H9 (cell line): ENCODE data around the gene LIPM. TPM values are rescaled to one million over a fixed set of nuclear protein-coding genes. Genes with fewer than 3 reads are reported as not detected.

Source experiments
- DNase-seq: peaks from one replicate; pipeline ENCODE4 v3.0.0-alpha.2; 2017
- H2AFZ ChIP-seq: one replicate; pipeline ENCODE4 v1.6.1; 2013; ENCODE audit warnings: mild to moderate bottlenecking, low read length, control low read depth, moderate library complexity
- H2AK5ac ChIP-seq: 2 replicates; pipeline ENCODE4 v1.6.1; 2013; ENCODE audit warnings: low read length, control low read depth, mixed read lengths; ENCODE audit not compliant: insufficient read length
- H2BK120ac ChIP-seq: one replicate; pipeline ENCODE4 v1.6.1; 2013; ENCODE audit warnings: low read depth, mild to moderate bottlenecking, low read length, control low read depth, inconsistent platforms; ENCODE audit not compliant: poor library complexity, severe bottlenecking
- H2BK12ac ChIP-seq: 2 replicates; pipeline ENCODE4 v1.6.1; 2013; ENCODE audit warnings: low read length, control low read depth, mixed read lengths, low read depth; ENCODE audit not compliant: insufficient read length
- H2BK15ac ChIP-seq: 2 replicates; pipeline ENCODE4 v1.6.1; 2013; ENCODE audit warnings: low read depth, low read length, control low read depth
- H2BK20ac ChIP-seq: one replicate; pipeline ENCODE4 v1.6.1; 2013; ENCODE audit warnings: low read depth, mild to moderate bottlenecking, low read length, control low read depth, inconsistent platforms; ENCODE audit not compliant: poor library complexity, severe bottlenecking
- H2BK5ac ChIP-seq: 2 replicates; pipeline ENCODE4 v1.6.1; 2013; ENCODE audit warnings: low read length, control low read depth, mixed read lengths; ENCODE audit not compliant: insufficient read length
- H3K14ac ChIP-seq: 2 replicates; pipeline ENCODE4 v1.6.1; 2013; ENCODE audit warnings: low read length, control low read depth; ENCODE audit not compliant: insufficient read depth
- H3K18ac ChIP-seq: 2 replicates; pipeline ENCODE4 v1.6.1; 2013; ENCODE audit warnings: low read depth, mild to moderate bottlenecking, mixed read lengths, low read length, control low read depth; ENCODE audit not compliant: insufficient read length
- H3K23ac ChIP-seq: 2 replicates; pipeline ENCODE4 v1.6.1; 2013; ENCODE audit warnings: low read length, control low read depth, mixed read lengths, low read depth; ENCODE audit not compliant: insufficient read length
- H3K23me2 ChIP-seq: 2 replicates; pipeline ENCODE4 v1.6.1; 2013; ENCODE audit warnings: low read depth, mild to moderate bottlenecking, mixed read lengths, low read length, control low read depth; ENCODE audit not compliant: insufficient read length, poor library complexity, severe bottlenecking
- H3K27ac ChIP-seq: 2 replicates; pipeline ENCODE4 v1.5.1; 2013; ENCODE audit warnings: low read length, control low read depth, mixed read lengths, low read depth; ENCODE audit not compliant: insufficient read length
- H3K27me3 ChIP-seq: 2 replicates; pipeline ENCODE4 v1.6.1; 2013; ENCODE audit warnings: low read length, control low read depth, inconsistent platforms; ENCODE audit not compliant: insufficient read depth
- H3K4ac ChIP-seq: 2 replicates; pipeline ENCODE4 v1.6.1; 2013; ENCODE audit warnings: low read depth, mild to moderate bottlenecking, control low read depth, inconsistent platforms, low read length, moderate library complexity
- H3K4me1 ChIP-seq: 2 replicates; pipeline ENCODE4 v1.6.1; 2013; ENCODE audit warnings: low read length, control low read depth, inconsistent platforms; ENCODE audit not compliant: insufficient read depth
- H3K4me2 ChIP-seq: 2 replicates; pipeline ENCODE4 v1.6.1; 2013; ENCODE audit warnings: low read length, control low read depth, mixed read lengths; ENCODE audit not compliant: insufficient read length, insufficient read depth
- H3K56ac ChIP-seq: 2 replicates; pipeline ENCODE4 v1.6.1; 2013; ENCODE audit warnings: low read depth, mild to moderate bottlenecking, mixed read lengths, low read length, control low read depth; ENCODE audit not compliant: insufficient read length
- H3K79me1 ChIP-seq: 2 replicates; pipeline ENCODE4 v1.6.1; 2013; ENCODE audit warnings: low read depth, mild to moderate bottlenecking, moderate library complexity, low read length, control low read depth, inconsistent platforms; ENCODE audit not compliant: insufficient read depth, poor library complexity, severe bottlenecking
- H3K79me2 ChIP-seq: 2 replicates; pipeline ENCODE4 v1.6.1; 2013; ENCODE audit warnings: low read length, control low read depth, inconsistent platforms; ENCODE audit not compliant: insufficient read depth
- H3K9ac ChIP-seq: 2 replicates; pipeline ENCODE4 v1.6.1; 2013; ENCODE audit warnings: low read length, control low read depth, mixed read lengths; ENCODE audit not compliant: insufficient read length; ENCODE audit errors: extremely low read depth
- H3K9me3 ChIP-seq: one replicate; pipeline ENCODE4 v1.6.1; 2013; ENCODE audit warnings: low read depth, low read length, inconsistent platforms; ENCODE audit not compliant: control insufficient read depth
- H3T11ph ChIP-seq: one replicate; pipeline ENCODE4 v1.6.1; 2013; ENCODE audit warnings: mild to moderate bottlenecking, low read length, control low read depth, inconsistent platforms
- H4K20me1 ChIP-seq: one replicate; pipeline ENCODE4 v1.6.1; 2013; ENCODE audit not compliant: control insufficient read depth, insufficient read length, insufficient read depth
- H4K5ac ChIP-seq: 2 replicates; pipeline ENCODE4 v1.6.1; 2013; ENCODE audit warnings: low read depth, mild to moderate bottlenecking, mixed read lengths, low read length, control low read depth; ENCODE audit not compliant: insufficient read length
- H4K8ac ChIP-seq: replicated peaks from 2 replicates; pipeline ENCODE4 v1.6.1; 2013; ENCODE audit warnings: low read length, control low read depth, mixed read lengths, low read depth; ENCODE audit not compliant: insufficient read length
- H4K91ac ChIP-seq: 2 replicates; pipeline ENCODE4 v1.6.1; 2013; ENCODE audit warnings: low read depth, mild to moderate bottlenecking, moderate library complexity, mixed read lengths, low read length, control low read depth; ENCODE audit not compliant: insufficient read length
- H3K27ac Mint-ChIP-seq, 3 experiments: 2 replicates in 2 of 3; 3 replicates in 1 of 3; pipeline ENCODE4 v1.8.0; 2020 to 2021; ENCODE audit warnings: mixed read lengths in 3 of 3, mild to moderate bottlenecking in 1 of 3, moderate library complexity in 1 of 3
- H3K27me3 Mint-ChIP-seq: 2 replicates; pipeline ENCODE4 v1.8.0; 2021; ENCODE audit warnings: low read depth, mild to moderate bottlenecking, moderate library complexity, mixed read lengths
- H3K36me3 Mint-ChIP-seq, 3 experiments: 2 replicates in 2 of 3; 3 replicates in 1 of 3; pipeline ENCODE4 v1.8.0; 2020 to 2021; ENCODE audit warnings: low read depth in 3 of 3, mixed read lengths in 3 of 3; ENCODE audit not compliant: insufficient read depth in 1 of 3
- H3K4me1 Mint-ChIP-seq, 2 experiments: 2 replicates each; pipeline ENCODE4 v1.8.0; 2020; ENCODE audit warnings: mixed read lengths in 2 of 2
- H3K4me3 Mint-ChIP-seq, 2 experiments: 2 replicates in 1 of 2; 3 replicates in 1 of 2; pipeline ENCODE4 v1.8.0; 2020 to 2021; ENCODE audit warnings: mild to moderate bottlenecking in 2 of 2, mixed read lengths in 2 of 2, moderate library complexity in 1 of 2
- H3K9me3 Mint-ChIP-seq, 2 experiments: 2 replicates in 1 of 2; 3 replicates in 1 of 2; pipeline ENCODE4 v1.8.0; 2020; ENCODE audit warnings: mild to moderate bottlenecking in 2 of 2, mixed read lengths in 2 of 2, moderate library complexity in 1 of 2
- WGBS: extraction: QIAGEN DNeasy Blood & Tissue Kit; methylation state at CpG from one replicate; pipeline ENCODE4 v1.1.7; 2013; ENCODE audit warnings: missing lambda C conversion rate, low lambda C conversion rate, mixed read lengths; ENCODE audit not compliant: insufficient read length; ENCODE audit errors: extremely low coverage; 5-methylcytosine and 5-hydroxymethylcytosine counted together
- total RNA-seq: library from RNA; stranded (reverse); gene quantifications from 2 replicates; pipeline ENCODE4 v1.2.1, GENCODE V29; 2021
- TF ChIP-seq, protein P1 (sequence below): fragments of 200-600 bp; sonication (generic); conservative IDR thresholded peaks from 3 replicates; pipeline ENCODE4 v1.8.0; 2021; ENCODE audit warnings: antibody characterized with exemption, mild to moderate bottlenecking

LIPM gene
- total RNA-seq, 1 experiment from 2014 or later, result not detected

- H3K4me1 Mint-ChIP-seq, result 0 out of 4 replicates have a peak, but pooled peaks cover 0 to 2% of the 10 kb centered on the region in 2 experiments
- TF ChIP-seq, protein P1, sequence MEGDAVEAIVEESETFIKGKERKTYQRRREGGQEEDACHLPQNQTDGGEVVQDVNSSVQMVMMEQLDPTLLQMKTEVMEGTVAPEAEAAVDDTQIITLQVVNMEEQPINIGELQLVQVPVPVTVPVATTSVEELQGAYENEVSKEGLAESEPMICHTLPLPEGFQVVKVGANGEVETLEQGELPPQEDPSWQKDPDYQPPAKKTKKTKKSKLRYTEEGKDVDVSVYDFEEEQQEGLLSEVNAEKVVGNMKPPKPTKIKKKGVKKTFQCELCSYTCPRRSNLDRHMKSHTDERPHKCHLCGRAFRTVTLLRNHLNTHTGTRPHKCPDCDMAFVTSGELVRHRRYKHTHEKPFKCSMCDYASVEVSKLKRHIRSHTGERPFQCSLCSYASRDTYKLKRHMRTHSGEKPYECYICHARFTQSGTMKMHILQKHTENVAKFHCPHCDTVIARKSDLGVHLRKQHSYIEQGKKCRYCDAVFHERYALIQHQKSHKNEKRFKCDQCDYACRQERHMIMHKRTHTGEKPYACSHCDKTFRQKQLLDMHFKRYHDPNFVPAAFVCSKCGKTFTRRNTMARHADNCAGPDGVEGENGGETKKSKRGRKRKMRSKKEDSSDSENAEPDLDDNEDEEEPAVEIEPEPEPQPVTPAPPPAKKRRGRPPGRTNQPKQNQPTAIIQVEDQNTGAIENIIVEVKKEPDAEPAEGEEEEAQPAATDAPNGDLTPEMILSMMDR, result no peak
- H3K23ac ChIP-seq, result no peak overlapping the region
- H3K9me3 Mint-ChIP-seq, result no peaks in the 10 kb centered on the region
- no peaks in the 10 kb centered on the region for H4K20me1 ChIP-seq
- no peak overlapping the region for H2BK120ac ChIP-seq
- DNase-seq, result no peak
- WGBS, result no CpG with 5 or more reads among the region's 2 CpGs
- no peak overlapping the region for H4K5ac ChIP-seq
- H3K18ac ChIP-seq, result no peak overlapping the region
- H3K4me3 Mint-ChIP-seq, result no peak overlapping the region
- H3K9ac ChIP-seq, result no peak overlapping the region
- H3K9me3 ChIP-seq, result no peaks in the 10 kb centered on the region
- no peaks in the 10 kb centered on the region for H3K79me2 ChIP-seq
- no peak overlapping the region for H2AK5ac ChIP-seq
- no peak overlapping the region for H3K56ac ChIP-seq
- H2BK20ac ChIP-seq, result no peak overlapping the region
- H3K14ac ChIP-seq, result no peak overlapping the region
- no peak overlapping the region for H3K4ac ChIP-seq
- no peak overlapping the region for H4K8ac ChIP-seq
- H3K27me3 ChIP-seq, result no peaks in the 10 kb centered on the region
- no peaks in the 10 kb centered on the region for H3K23me2 ChIP-seq
- H2AFZ ChIP-seq, result no peak overlapping the region
- H2BK12ac ChIP-seq, result no peak overlapping the region
- H2BK15ac ChIP-seq, result no peak overlapping the region
- H3K27ac ChIP-seq, result no peak overlapping the region
- H2BK5ac ChIP-seq, result no peak overlapping the region
- no peak overlapping the region for H3T11ph ChIP-seq
- H3K27ac Mint-ChIP-seq, result no peak overlapping the region
- H3K4me1 ChIP-seq, result no peaks in the 10 kb centered on the region
- no peaks in the 10 kb centered on the region for H3K36me3 Mint-ChIP-seq
- peaks cover 1% of the 10 kb centered on the region; the same call in 1 of the 2 replicates for H3K27me3 Mint-ChIP-seq
- H3K79me1 ChIP-seq, result no peaks in the 10 kb centered on the region
- no peak overlapping the region for H4K91ac ChIP-seq
- H3K4me2 ChIP-seq, result no peak overlapping the region
These were observed 30.6 kb downstream of the LIPM start for GRCh38 chr10:88833156-88833555.
